Stimulated activated effector memory CD8-positive, alpha-beta T cell treated with anti-CD3 and anti-CD28 coated beads, Interleukin-12 subunit alpha, Interleukin-12 subunit beta, amount 100 ng/mL, for 72 hours (primary cell): ENCODE measurements around the gene SNAP25.

Experiments used
- ATAC-seq: fragments of 150-1000 bp; cut with Tn5 transposase; 2 replicates; pipeline ENCODE4 v1.10.0; 2021
- DNase-seq, 2 donors: peaks; one replicate each; pipeline ENCODE4 v3.0.0; 2021 to 2022; ENCODE audit warnings: low spot score in 2 of 2
- H3K27ac Mint-ChIP-seq: one replicate; pipeline ENCODE4 v1.8.0; 2022; ENCODE audit warnings: mild to moderate bottlenecking, mixed read lengths
- H3K36me3 Mint-ChIP-seq: one replicate; pipeline ENCODE4 v1.8.0; 2022; ENCODE audit warnings: mild to moderate bottlenecking, mixed read lengths
- H3K4me1 Mint-ChIP-seq: one replicate; pipeline ENCODE4 v1.8.0; 2022; ENCODE audit warnings: mixed read lengths
- H3K4me3 Mint-ChIP-seq: one replicate; pipeline ENCODE4 v1.8.0; 2022; ENCODE audit warnings: mild to moderate bottlenecking, mixed read lengths
- H3K9me3 Mint-ChIP-seq: one replicate; pipeline ENCODE4 v1.8.0; 2022; ENCODE audit warnings: mixed read lengths

The SNAP25 gene

DNA sequence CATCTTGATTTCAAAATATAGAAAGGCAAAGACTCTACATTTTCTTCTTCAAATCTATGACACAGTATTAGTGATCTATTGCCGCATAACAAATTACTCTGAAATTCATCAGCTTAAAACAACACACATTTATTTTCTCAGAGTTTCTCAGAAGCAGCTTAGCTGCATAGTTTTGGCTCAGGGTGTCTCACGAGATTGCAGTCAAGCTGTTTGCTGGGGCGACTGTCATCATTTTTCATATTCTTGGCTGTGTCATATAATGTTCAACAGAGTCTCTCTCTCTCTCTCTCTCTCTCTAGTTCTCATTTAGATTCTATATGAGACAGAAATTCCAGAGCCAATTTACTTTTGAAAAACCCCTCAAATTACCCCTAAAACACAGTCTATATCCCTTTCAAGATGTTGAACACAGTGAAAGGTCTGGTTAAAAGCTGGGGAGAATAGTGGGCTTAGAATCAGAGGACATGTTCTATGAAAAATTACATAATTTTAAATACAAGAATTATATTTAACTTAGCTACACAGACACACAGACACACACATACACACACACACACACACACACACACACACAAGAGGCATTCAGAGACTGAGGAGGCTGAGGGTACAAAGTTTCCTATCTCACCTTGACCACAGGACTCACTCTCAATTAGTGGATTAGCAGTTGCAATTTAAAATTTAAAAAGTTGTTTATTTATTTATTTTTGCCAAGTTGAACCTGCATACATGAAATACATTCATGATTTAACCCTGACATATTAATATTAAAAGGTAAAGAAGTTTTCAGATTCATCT lies 128.7 kb downstream of the SNAP25 start:
- no peak for ATAC-seq
- DNase-seq = no peak
- H3K4me1 Mint-ChIP-seq = peaks cover 17% of the 10 kb centered on the region
- no peak overlapping the region for H3K27ac Mint-ChIP-seq
- no peak overlapping the region for H3K4me3 Mint-ChIP-seq
- H3K36me3 Mint-ChIP-seq = peaks cover 6% of the 10 kb centered on the region
- H3K9me3 Mint-ChIP-seq = no peaks in the 10 kb centered on the region

DNA sequence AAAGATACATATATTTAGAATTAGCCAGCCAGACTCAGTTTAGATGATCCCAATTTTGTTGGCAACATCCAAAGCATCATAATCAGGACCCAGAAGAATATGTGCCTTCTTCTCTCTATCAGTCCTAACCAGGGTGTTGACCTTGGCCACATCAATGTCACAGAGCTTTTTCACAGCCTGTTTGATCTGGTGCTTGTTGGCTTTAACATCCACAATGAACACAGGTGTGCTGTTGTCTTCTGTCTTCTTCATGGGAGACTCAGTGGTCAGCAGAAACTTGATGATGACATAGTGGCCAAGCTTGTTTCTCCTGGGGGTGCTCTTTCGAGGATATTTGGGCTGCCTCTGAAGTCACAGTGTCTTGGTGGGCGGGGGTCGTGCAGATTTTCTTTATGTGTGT lies 130.5 kb downstream of the SNAP25 start:
- H3K9me3 Mint-ChIP-seq = no peaks in the 10 kb centered on the region
- peaks cover 30% of the 10 kb centered on the region for H3K4me1 Mint-ChIP-seq
- no peak overlapping the region for H3K4me3 Mint-ChIP-seq
- no peak for ATAC-seq
- H3K27ac Mint-ChIP-seq = no peak overlapping the region
- DNase-seq = no peak
- H3K36me3 Mint-ChIP-seq = peaks cover 6% of the 10 kb centered on the region

DNA sequence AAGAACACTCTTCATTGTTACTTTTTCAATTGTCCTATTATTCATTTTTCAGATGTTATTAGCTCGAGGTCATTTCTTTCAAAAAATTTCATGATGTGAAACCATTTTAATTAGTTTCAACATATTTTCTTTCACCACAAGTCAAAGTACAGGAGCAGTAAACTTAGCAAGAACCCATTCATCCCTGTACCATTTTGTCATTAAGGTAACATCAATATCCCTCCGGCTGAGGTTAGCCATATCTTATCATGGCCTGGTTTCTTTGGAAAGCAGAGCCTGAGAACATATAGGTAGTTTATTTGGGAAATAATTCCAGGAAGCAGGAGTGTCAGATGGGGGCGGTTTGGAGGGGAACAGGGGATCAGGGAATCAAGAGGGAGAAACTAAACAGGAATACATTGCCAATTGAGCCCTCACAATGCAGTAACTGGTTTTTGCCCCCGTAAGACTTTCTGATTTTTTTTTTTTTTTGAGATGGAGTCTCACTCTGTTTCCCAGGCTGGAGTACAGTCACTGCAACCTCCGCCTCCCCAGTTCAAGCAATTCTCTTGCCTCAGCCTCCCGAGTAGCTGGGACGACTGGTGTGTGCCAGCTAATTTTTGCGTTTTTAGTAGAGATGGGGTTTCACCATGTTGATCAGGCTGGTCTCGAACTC lies 131.7 kb downstream of the SNAP25 start:
- ATAC-seq (no peak), DNase-seq (no peak)
- peaks cover 30% of the 10 kb centered on the region for H3K4me1 Mint-ChIP-seq
- H3K9me3 Mint-ChIP-seq = no peaks in the 10 kb centered on the region
- peak overlapping the region; percentile 3 for H3K4me3 Mint-ChIP-seq
- H3K36me3 Mint-ChIP-seq = peaks cover 6% of the 10 kb centered on the region
- H3K27ac Mint-ChIP-seq = peak overlapping the region; percentile 44

- Mint-ChIP-seq H3K9me3 (no peaks in the 10 kb centered on the region), H3K4me1 (peaks cover 30% of the 10 kb centered on the region), H3K36me3 (peaks cover 6% of the 10 kb centered on the region), H3K27ac (peak overlapping the region; percentile 2), H3K4me3 (no peak overlapping the region)
- DNase-seq (no peak), ATAC-seq (no peak)
These were observed 134.5 kb downstream of the SNAP25 start for GRCh38 chr20:10352934-10353824.

DNA sequence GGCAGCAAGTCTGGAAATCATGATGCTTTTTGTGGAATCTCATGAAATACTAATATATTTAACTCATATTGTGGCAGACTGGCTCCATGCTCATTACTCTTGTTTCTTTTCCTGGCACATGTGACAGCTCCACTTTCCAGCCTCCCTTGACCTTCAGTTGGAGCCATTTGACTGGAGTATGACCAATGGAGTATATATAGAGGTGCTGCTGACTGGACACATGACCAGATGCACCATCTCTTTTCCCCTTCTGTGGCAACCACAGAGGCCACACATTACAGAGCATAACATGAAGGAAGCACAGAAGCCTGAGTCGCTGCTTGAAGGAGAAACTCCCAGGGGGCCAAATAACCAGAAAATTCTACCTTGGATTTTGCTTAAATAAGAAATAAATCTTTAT lies 138.0 kb downstream of the SNAP25 start:
- no peaks in the 10 kb centered on the region for H3K36me3 Mint-ChIP-seq
- H3K4me1 Mint-ChIP-seq = peaks cover 16% of the 10 kb centered on the region
- no peak overlapping the region for H3K27ac Mint-ChIP-seq
- no peaks in the 10 kb centered on the region for H3K9me3 Mint-ChIP-seq
- ATAC-seq = no peak
- DNase-seq = no peak
- no peak overlapping the region for H3K4me3 Mint-ChIP-seq
